Measurements from ENCODE around the gene CYSLTR1.
"Not testable (repeated sequence)": the region's sequence is repeated elsewhere in the genome, so short reads cannot be mapped to it uniquely, and the experiment has no call there.

Gene CYSLTR1

DNA sequence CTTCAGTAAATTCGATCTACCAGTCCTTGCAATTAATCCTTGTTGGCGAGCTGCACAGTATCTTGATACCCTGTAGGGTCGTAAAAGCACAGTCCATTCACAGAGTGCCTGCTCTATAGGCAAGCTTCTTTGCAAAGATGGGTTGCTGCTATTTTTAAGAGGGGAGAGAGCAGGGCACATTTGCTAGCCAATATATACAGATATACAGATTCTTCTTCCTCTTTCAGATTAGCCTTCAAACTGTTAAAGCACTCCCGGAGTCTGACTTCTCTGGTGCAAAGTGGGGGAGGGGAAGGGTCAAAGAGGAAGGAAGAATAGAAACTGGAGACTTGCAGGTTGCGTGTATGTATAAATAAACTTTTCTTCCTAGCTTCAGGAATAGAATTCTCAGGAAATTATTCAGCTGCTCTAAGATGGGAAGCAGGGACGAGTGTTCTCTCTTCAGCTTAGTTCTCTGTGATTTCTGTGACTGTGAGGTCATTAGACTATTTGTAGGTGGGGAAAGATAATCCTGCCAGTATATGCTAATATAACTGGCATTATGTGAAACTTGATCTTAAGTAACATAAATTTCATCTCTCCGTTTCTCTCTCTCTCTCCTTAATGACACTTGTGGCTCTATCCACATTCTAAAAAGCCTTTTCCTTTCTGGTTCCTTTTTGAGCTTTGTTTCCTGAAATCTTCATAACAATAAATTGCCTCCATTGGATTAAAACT lies at the start of gene CYSLTR1:
Gene CYSLTR1 (minus strand): TSS at position 242 of the 717 bp plus-strand sequence. CDS start 53,865 bp downstream, outside the sequence.
- DNase-seq = no peak

DNA sequence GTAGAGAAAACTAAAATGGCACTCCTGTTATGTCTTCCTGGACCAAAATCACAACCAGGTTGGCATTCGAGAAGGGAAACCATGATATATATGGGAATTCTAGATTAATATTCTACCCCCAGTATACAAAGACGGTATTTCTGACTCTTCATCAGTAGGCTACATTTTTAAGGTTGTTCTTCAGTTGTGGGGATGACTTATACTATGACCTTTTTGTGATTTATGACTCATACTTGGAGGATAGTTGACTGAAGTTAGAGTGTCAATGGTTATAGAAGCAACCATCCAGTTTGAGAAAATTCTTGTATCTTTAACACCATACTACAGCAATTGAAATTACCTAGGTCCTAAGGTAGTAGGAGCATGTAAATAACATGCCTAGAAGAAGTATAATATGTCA lies 49.8 kb upstream of the CYSLTR1 start:
- DNase-seq = no peak

GRCh38 chrX:78375894-78376293 lies 48.5 kb upstream of the CYSLTR1 start:
- DNase-seq = no peak

- no peak for DNase-seq
Measured at GRCh38 chrX:78366576-78366975, 39.2 kb upstream of the CYSLTR1 start.

DNA sequence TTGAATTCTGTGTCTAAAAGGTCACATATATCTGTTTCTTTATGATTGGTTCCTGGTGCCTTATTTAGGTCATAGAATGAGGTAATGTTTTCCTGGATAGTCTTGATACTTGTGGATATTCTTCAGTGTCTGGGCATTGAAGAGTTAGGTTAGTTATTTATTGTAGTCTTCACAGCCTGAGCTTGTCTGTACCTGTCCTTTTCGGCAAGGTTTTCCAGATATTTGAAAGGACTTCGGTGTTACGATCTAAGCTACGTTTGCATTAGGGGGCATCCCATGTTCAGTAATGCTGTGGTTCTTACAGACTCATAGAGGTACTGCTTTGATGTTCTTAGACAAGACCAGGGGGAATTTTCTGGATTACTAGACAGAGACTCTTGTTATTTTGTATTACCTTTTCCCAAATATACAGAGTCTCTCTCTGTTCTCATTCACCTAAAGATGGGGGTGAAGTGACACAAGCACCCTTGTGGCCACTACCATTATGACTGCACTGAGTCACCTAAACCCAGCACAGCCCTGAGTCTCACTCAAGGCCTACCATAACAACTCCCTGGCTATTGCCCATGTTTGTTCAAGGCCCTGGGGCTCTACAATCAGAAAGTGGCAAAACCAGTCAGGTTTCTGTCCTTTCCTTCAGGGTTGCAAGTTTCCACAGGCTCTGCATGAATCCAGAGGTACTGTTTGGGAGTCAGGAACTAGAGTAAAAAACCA lies 30.1 kb upstream of the CYSLTR1 start:
- no peak for DNase-seq

GRCh38 chrX:78333521-78333920 lies 6.1 kb upstream of the CYSLTR1 start:
- no peak for DNase-seq

DNA sequence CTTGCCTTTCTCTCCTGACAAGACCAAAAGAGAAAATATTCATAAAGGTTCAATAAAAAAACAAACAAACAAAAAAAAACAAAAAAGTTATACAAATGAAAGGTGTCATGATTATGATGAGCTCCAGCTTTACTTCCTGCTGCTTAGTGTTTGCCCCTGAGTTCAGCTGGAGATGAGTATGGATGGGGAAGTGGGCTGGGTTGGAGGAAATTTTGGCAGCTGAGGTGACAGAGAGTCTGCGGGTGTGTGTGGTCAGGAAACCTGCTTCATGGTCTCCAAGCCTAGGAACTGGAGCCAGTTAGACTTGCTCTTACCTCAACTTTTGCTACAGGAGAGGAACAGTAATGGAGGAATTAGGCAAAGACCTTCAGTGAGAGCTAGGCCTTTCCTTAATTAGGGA lies 4.3 kb upstream of the CYSLTR1 start:
- no peak for DNase-seq

DNA sequence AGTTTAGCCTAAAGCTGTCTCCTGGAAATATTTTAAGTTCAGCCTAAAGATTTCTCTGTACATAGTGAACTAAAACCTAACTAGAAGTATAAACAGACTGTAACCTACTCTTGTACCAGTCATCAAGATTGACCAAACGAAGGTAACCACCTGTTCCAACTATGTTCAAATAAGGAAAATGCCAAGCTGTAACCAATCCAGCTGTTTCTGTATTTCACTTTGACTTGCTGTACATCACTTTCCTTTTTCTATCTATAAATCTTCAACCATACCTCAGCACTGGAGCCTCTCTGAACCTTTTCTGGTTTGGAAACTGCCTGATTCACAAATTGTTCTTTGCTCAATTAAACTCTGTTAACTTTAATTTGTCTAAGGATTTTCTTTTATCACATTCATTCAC lies 3.1 kb upstream of the CYSLTR1 start:
- no peak for DNase-seq

- DNase-seq = no peak
Measured at GRCh38 chrX:78330068-78330467, 2.7 kb upstream of the CYSLTR1 start.

- DNase-seq = no peak
Measured at GRCh38 chrX:78329486-78329885, 2.1 kb upstream of the CYSLTR1 start.

- DNase-seq = no peak
Measured at GRCh38 chrX:78326401-78326800, 1.0 kb downstream of the CYSLTR1 start.

- DNase-seq = no peak
Measured at GRCh38 chrX:78322863-78323262, 4.5 kb downstream of the CYSLTR1 start.

DNA sequence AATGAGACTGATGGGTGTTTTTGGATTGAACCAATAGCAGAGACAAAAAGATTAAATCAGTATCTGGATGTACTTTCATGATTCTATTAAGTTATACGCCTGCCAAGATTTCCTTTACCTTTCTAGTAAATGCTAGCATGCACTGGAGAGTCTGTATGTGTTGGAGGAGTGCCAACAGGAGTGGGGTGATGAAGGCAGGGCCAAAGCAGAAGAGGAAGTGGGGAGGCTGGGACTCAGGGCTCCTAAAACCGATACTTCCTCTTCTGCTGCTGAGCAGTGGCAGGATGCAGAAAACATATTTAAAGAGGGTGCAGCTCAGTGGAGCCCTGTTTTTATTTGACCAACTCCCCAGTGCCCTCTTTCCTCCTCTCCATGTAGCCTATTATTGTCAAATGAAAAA lies 5.6 kb downstream of the CYSLTR1 start:
- DNase-seq = no peak

DNA sequence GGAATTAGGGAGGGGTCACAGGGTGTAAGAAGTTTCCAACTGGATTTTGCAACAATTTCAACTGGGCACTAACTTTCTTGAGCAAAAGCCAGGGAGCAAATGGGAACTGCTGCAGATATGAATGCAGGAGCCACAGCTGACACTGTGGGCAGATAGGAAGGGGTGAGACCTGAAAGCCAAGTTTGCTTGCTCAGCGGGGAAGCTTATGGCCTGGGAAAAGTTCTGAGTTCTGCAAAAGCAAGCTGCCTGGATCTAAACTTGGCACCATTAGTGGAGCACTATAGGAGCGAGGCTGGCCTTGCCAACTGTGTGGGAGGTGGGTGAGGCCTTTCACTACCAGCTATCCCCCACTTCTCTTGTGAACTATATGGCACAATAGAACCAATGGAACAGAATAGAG lies 11.1 kb downstream of the CYSLTR1 start:
- DNase-seq = no peak

DNA sequence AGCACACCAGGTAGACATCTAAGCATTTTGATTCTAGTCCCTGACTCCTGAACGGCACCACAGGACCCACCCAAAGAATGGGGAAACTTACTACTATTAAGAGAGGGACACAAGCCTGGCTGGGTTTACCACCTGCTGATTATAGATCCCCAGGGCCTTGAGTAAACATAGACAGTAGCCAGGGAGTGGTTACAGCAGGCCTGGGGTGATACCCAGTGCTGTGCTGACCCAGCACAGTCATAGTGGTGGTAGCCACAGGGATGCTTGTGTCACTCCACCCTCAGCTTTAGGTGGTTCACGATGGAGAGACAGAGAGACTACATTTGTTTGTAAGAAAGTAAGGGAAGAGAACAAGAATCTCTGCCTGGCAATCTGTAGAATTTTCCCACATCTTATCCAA lies 11.7 kb downstream of the CYSLTR1 start:
- no peak for DNase-seq

GRCh38 chrX:78314561-78314960 lies 12.8 kb downstream of the CYSLTR1 start:
- no peak for DNase-seq

DNA sequence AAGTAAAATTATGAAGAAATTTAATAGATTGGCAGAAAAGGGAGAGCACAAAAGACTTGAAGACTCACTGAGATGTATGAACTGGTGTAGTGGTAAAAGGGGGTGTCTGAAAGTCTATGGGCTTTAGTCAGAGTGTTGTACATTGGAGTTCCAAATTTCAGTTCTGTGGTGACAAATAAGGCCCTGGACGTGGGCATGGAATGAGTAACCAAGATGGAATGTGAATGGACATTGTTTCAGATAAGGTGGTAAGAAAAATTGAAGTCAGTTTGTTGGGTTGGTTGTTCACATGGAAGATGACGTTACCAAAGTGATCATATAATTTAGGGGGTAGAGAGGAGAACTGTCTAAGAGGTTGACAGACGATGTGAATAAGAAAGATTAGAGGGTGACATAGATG lies 13.9 kb downstream of the CYSLTR1 start:
- DNase-seq = no peak

DNA sequence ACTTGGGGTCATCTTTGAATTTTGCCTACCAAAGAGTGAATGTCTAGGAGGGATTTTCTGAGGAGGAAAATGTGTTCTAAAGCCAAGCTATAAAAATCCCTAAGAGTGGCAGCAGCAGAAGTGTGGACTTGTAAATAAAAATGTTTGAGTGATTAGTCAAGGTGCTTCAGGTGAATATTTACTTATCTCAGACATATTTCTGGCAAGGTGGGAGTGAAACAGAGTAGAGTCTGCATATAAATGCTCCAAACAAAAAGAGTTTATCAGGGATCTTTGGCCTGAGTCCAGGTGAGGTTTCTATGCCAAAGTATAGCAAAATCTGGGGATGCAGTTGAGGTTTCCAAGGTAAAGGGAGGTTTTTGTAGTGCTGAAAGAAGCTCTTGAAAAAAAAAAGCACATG lies 19.7 kb downstream of the CYSLTR1 start:
- DNase-seq = no peak

- DNase-seq = no peak
Measured at GRCh38 chrX:78303086-78303485, 24.3 kb downstream of the CYSLTR1 start.

DNA sequence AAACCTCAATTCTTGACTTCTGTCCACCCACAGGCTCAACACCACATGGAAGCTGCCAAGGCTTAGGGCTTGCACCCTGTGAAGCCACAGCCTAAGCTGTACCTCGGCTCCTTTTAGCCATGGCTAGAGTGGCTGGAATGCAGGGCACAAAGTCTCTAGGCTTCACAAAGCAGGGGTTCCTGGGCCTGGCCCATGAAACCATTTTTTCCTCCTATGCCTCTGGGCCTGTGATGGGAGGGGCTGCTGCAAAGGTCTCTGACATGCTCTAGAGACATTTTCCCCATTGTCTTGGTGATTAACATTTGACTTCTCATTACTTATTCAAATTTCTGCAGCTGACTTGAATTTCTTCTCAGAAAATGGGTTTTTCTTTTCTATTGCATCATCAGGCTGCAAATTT lies 26.5 kb downstream of the CYSLTR1 start:
- not testable (repeated sequence) for DNase-seq

- DNase-seq = no peak
Measured at GRCh38 chrX:78283511-78283910, 43.9 kb downstream of the CYSLTR1 start.

- no peak for DNase-seq
Measured at GRCh38 chrX:78237127-78237526, 90.3 kb downstream of the CYSLTR1 start.

- not testable (repeated sequence) for DNase-seq
Measured at GRCh38 chrX:78226047-78226446, 101.4 kb downstream of the CYSLTR1 start.

Measured in activated T-cell treated with anti-CD3 and anti-CD28 coated beads for 4 hours (primary cell).